GM19324 (cell line): ENCODE results near the gene PLXDC2.
A peak's percentile ranks its signal among the peaks of the same experiment; 100 is the strongest.

Source experiments
- ATAC-seq: cut with Tn5 transposase; IDR thresholded peaks from one replicate; pipeline ENCODE4 v1.9.1; 2021; ENCODE audit warnings: mild to moderate bottlenecking, moderate library complexity; ENCODE audit not compliant: unreplicated experiment, low FRiP score

Gene PLXDC2

GRCh38 chr10:20237091-20237570 lies 420.9 kb downstream of the PLXDC2 start:
- no peak for ATAC-seq

GRCh38 chr10:20237586-20237985 lies 421.4 kb downstream of the PLXDC2 start:
- ATAC-seq: no peak

DNA sequence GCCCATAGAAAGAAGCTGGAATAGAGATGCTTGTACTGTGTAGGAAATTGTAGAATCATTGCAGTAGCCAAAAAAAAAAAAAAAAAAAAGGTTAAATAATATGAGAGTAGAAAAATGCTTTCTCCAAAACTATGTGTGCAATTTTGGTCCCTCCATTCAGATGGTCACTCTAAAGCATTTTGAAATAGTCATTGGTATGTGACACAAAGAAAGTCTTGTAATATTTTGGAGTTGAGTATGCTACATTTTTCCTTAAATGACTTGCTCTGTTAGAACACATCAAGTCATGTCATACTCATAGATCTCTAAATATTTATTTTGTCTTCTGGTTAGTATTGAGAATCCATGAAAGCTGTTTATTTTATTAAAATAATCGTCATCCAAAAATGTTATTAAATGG lies 424.4 kb downstream of the PLXDC2 start:
- ATAC-seq: no peak

GRCh38 chr10:20247454-20247853 lies 431.2 kb downstream of the PLXDC2 start:
- no peak for ATAC-seq

DNA sequence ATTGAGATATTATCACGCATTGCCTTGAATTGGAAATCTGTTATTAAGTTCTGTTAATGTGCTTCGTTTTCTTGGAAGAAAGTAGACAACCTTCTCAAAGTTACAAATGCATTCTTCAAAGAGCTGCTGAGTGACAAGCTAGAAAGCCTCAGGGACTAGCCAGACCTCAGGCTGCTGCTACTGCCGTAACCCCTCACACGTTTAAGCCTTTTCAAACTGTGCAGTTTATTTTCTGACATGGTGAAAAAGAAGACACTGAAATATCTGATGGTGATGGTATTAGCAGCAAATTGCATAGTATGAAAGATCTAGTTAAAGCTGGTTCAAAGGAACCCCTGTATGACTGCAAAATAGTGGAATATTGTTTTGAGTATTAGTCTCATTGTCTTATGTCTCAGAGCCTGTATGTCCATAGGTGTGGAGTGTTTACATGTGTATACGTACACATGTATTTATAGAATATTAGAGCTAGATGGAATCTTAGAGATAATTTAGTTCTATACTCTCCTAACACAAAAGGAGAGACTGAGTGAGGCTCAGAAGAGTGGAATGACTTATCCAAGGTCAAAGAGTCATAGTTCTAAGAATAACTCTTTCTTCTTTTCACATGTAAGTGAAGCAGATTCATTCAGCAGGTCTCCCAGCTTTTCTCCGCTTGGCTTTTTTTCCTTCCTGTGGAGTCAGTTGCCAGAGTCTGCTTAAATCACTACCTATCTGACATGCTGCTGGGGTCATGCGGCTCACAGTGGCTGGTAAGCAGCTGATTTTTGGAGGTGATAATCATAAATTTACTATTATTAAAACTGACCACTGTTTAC lies 431.9 kb downstream of the PLXDC2 start:
- no peak for ATAC-seq

DNA sequence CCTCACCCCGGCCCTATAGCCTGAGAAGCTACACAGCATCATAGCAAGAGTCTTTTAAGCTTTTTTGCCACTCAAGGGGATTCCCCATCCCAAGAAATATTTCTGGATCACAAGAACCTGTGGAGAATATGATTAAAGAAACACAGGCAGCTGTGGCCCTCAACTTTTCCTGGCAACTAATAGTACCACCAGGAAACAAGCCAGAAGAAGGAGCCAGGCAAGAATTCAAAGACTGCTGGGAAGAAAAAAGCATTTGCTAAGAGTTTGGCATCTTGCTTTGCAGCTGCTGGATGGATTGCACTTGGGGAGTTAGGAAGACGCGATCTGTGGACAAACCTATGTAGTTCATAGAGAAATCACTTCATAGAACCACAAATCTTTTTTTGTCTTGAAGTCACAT lies 437.8 kb downstream of the PLXDC2 start:
- no peak for ATAC-seq

DNA sequence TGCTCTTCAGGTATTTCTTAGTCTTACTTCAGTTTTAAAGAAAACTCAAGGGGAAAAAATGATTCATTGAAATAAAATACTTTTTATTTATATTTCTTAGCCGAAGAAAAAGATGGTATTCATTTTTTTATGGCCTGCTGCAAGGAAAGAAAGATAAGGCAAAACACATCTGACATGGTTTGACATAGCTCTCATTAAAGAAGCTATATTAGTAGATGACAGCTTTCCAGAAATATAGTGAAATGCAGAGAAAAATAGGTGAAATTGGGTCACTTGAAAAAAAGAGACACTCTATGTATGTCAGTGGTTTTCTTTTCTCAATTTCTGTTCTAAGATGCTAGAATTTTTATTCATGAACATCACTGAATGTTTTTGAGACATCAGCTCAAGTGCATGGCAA lies 438.3 kb downstream of the PLXDC2 start:
- no peak for ATAC-seq

GRCh38 chr10:20256969-20257368 lies 440.7 kb downstream of the PLXDC2 start:
- ATAC-seq: peak; percentile 29

- peak; percentile 51 for ATAC-seq
Observed at GRCh38 chr10:20257422-20257821, 441.2 kb downstream of the PLXDC2 start.

- no peak for ATAC-seq
Observed at GRCh38 chr10:20265146-20265545, 448.9 kb downstream of the PLXDC2 start.

DNA sequence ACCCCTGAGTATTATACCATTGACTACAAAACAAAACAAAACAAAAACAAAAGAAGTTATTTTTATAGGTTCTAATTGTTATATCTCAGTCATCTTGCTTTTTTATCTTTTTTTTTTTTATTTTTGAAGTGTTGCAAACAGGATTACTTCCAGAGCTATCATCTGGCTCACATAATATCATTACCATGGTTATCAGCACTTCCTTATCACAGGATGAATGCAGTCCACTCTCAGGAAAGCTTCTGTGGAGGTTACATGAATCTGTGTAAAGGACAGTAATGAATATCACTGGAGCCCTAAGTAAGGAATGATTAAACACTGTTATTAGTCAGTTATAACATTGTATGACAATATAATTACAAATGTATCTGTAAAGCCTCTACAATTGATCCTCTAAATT lies 451.5 kb downstream of the PLXDC2 start:
- no peak for ATAC-seq

GRCh38 chr10:20271490-20271889 lies 455.3 kb downstream of the PLXDC2 start:
- no peak for ATAC-seq

GRCh38 chr10:20272608-20273007 lies 456.4 kb downstream of the PLXDC2 start:
- ATAC-seq: no peak

GRCh38 chr10:20274571-20274970 lies 458.3 kb downstream of the PLXDC2 start:
- no peak for ATAC-seq

GRCh38 chr10:20276127-20276979 lies 460.1 kb downstream of the PLXDC2 start:
- no peak for ATAC-seq

DNA sequence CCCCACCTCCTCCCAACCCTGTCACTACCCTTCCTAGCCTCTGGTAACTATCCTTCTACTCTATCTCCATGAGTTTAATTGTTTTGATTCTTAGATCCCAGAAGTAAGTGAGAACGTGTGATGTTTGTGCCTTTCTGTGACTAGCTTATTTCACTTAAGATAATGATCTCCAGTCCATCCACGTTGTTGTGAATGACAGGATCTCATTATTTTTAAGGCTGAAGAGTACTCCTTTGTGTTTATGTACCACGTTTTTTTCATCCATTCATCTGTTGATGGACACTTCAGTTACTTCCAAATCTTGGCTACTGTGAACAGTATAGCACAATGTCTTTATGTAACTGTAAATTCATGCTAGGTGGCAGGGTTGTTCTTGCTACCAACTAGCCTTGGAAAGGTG lies 461.6 kb downstream of the PLXDC2 start:
- no peak for ATAC-seq

DNA sequence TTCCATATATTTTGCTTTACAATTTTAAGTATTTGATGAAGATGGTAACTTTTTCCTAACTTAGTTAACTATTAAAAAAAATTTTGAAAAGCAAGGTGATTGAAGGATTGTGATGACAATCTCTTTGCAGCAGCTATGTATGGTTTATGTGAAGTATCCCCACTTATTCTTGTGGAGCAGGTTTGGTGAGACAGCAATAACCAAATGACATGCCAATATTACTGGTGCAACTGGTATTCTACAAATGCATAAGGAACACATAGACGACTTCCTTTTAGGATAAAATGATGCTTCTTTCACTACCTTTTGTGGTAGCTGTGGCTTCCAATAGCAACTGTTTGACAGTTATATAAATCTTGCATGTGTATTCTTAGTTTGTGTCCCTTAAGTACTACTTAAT lies 465.3 kb downstream of the PLXDC2 start:
- no peak for ATAC-seq

- ATAC-seq: no peak
Observed at GRCh38 chr10:20287586-20287985, 471.4 kb downstream of the PLXDC2 start.

GRCh38 chr10:20288060-20288459 lies 471.8 kb downstream of the PLXDC2 start:
- ATAC-seq: no peak

GRCh38 chr10:20289070-20289828 lies 473.0 kb downstream of the PLXDC2 start:
- ATAC-seq: no peak

DNA sequence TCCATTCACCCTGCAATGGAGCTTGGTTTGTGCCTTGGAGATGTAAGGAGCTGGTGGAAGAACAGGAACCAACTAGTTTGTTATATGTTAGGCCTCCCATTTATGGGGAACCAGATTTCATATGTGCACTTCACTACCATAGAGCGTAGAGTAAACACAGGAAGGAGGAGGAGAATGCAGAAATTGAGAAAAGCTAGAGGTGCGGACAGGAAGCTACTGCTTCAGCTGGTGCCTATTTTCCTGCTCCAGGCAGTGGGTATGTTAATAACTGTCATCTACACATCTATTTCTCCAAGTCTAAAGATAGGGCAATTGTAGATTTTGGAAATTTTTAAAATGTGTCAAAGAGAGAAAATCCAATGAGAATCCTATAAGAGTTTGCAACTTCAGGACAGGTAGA lies 482.2 kb downstream of the PLXDC2 start:
- no peak for ATAC-seq
